ENCODE results near the gene KCNJ1. TPM values are rescaled to one million over a fixed set of nuclear protein-coding genes. Genes with fewer than 3 reads are reported as not detected.

Gene KCNJ1
- total RNA-seq, 2 experiments from 2014 or later, result not detected

GRCh38 chr11:128898580-128899344, 31.7 kb upstream of the KCNJ1 start:
- ChIA-PET CTCF (interaction anchor here (1.0 kb wide), 1 partner anchor 14 kb away, joined by 3 read pairs; no protein-coding TSS in a partner anchor), POLR2A (no interaction called here)
- no peak for DNase-seq
- intact Hi-C loops (cut with micrococcal nuclease), result no loop called here
- no peaks in the 10 kb centered on the region for H3K36me3 Mint-ChIP-seq
- no peaks in the 10 kb centered on the region for H3K4me1 Mint-ChIP-seq (ENCODE audit: low read depth)
- H3K27ac Mint-ChIP-seq, result no peak overlapping the region
- H3K4me3 Mint-ChIP-seq, result no peak overlapping the region
- H3K27me3 Mint-ChIP-seq, result peaks cover 5% of the 10 kb centered on the region
- H3K9me3 Mint-ChIP-seq, result no peaks in the 10 kb centered on the region

GRCh38 chr11:128897826-128898225, 30.7 kb upstream of the KCNJ1 start:
- no peaks in the 10 kb centered on the region for H3K9me3 Mint-ChIP-seq
- DNase-seq, result no peak
- no peak overlapping the region for H3K4me3 Mint-ChIP-seq
- peaks cover 2% of the 10 kb centered on the region for H3K27me3 Mint-ChIP-seq
- no peak overlapping the region for H3K27ac Mint-ChIP-seq
- POLR2A ChIA-PET, result no interaction called here
- H3K4me1 Mint-ChIP-seq (ENCODE audit: low read depth), result no peaks in the 10 kb centered on the region
- H3K36me3 Mint-ChIP-seq, result no peaks in the 10 kb centered on the region
- intact Hi-C loops (cut with micrococcal nuclease), result no loop called here
- CTCF ChIA-PET, result no interaction called here

- CTCF ChIA-PET, result interaction anchor here (6.4 kb wide), 1 partner anchor 9 kb away, joined by 31 read pairs; no protein-coding TSS in a partner anchor
Observed at GRCh38 chr11:128896356-128896755, 29.3 kb upstream of the KCNJ1 start.

GRCh38 chr11:128895526-128895925, 28.4 kb upstream of the KCNJ1 start:
- H3K9me3 Mint-ChIP-seq, result no peaks in the 10 kb centered on the region
- ChIA-PET CTCF (interaction anchor here (1.3 to 6.4 kb wide), 3 partner anchors 10 to 62 kb away, joined by 6 to 31 read pairs (median 13); no protein-coding TSS in a partner anchor), POLR2A (no interaction called here)
- H3K27me3 Mint-ChIP-seq, result peaks cover 14% of the 10 kb centered on the region
- H3K4me3 Mint-ChIP-seq, result no peak overlapping the region
- DNase-seq, result no peak
- peaks cover 3% of the 10 kb centered on the region for H3K4me1 Mint-ChIP-seq (ENCODE audit: low read depth)
- H3K27ac Mint-ChIP-seq, result no peak overlapping the region
- intact Hi-C loops (cut with micrococcal nuclease), result no loop called here
- H3K36me3 Mint-ChIP-seq, result no peaks in the 10 kb centered on the region

More at GRCh38 chr11:128896356-128896755, 29.3 kb upstream of the KCNJ1 start:
- POLR2A ChIA-PET, result no interaction called here
- no peaks in the 10 kb centered on the region for H3K4me1 Mint-ChIP-seq (ENCODE audit: low read depth)
- intact Hi-C loops (cut with micrococcal nuclease), result no loop called here
- no peaks in the 10 kb centered on the region for H3K9me3 Mint-ChIP-seq
- H3K4me3 Mint-ChIP-seq, result no peak overlapping the region
- no peak for DNase-seq
- no peaks in the 10 kb centered on the region for H3K36me3 Mint-ChIP-seq
- H3K27ac Mint-ChIP-seq, result no peak overlapping the region
- peaks cover 10% of the 10 kb centered on the region for H3K27me3 Mint-ChIP-seq

GRCh38 chr11:128894685-128895084, 27.6 kb upstream of the KCNJ1 start:
- ChIA-PET CTCF (interaction anchor here (1.3 to 6.4 kb wide), 4 partner anchors 10 to 63 kb away, joined by 3 to 31 read pairs (median 10); no protein-coding TSS in a partner anchor), POLR2A (no interaction called here)
- peaks cover 18% of the 10 kb centered on the region for H3K27me3 Mint-ChIP-seq
- intact Hi-C loops (cut with micrococcal nuclease), result no loop called here
- H3K36me3 Mint-ChIP-seq, result no peaks in the 10 kb centered on the region
- H3K4me1 Mint-ChIP-seq (ENCODE audit: low read depth), result peaks cover 3% of the 10 kb centered on the region
- no peak for DNase-seq
- no peak overlapping the region for H3K4me3 Mint-ChIP-seq
- H3K27ac Mint-ChIP-seq, result no peak overlapping the region
- H3K9me3 Mint-ChIP-seq, result no peaks in the 10 kb centered on the region

- H3K9me3 Mint-ChIP-seq, result no peaks in the 10 kb centered on the region
- ChIA-PET POLR2A (no interaction called here), CTCF (interaction anchor here (1.3 to 6.4 kb wide), 4 partner anchors 9 to 63 kb away, joined by 3 to 31 read pairs (median 10); no protein-coding TSS in a partner anchor)
- no peak overlapping the region for H3K27ac Mint-ChIP-seq
- no peaks in the 10 kb centered on the region for H3K36me3 Mint-ChIP-seq
- intact Hi-C loops (cut with micrococcal nuclease), result no loop called here
- no peak overlapping the region for H3K4me3 Mint-ChIP-seq
- peaks cover 3% of the 10 kb centered on the region for H3K4me1 Mint-ChIP-seq (ENCODE audit: low read depth)
- no peak for DNase-seq
- H3K27me3 Mint-ChIP-seq, result peaks cover 22% of the 10 kb centered on the region
Observed at GRCh38 chr11:128894286-128894681, 27.2 kb upstream of the KCNJ1 start.

- H3K4me3 Mint-ChIP-seq, result no peak overlapping the region
- H3K27me3 Mint-ChIP-seq, result peaks cover 25% of the 10 kb centered on the region
- ChIA-PET POLR2A (no interaction called here), CTCF (interaction anchor here (1.3 to 6.4 kb wide), 3 partner anchors 9 to 62 kb away, joined by 3 to 31 read pairs (median 13); no protein-coding TSS in a partner anchor)
- H3K36me3 Mint-ChIP-seq, result no peaks in the 10 kb centered on the region
- H3K4me1 Mint-ChIP-seq (ENCODE audit: low read depth), result peaks cover 3% of the 10 kb centered on the region
- intact Hi-C loops (cut with micrococcal nuclease), result no loop called here
- no peaks in the 10 kb centered on the region for H3K9me3 Mint-ChIP-seq
- DNase-seq, result no peak
- no peak overlapping the region for H3K27ac Mint-ChIP-seq
Observed at GRCh38 chr11:128893578-128894285, 26.6 kb upstream of the KCNJ1 start.

- Mint-ChIP-seq H3K4me3 (no peak overlapping the region), H3K27me3 (peaks cover 31% of the 10 kb centered on the region), H3K4me1 (ENCODE audit: low read depth) (peaks cover 3% of the 10 kb centered on the region), H3K27ac (no peak overlapping the region), H3K36me3 (no peaks in the 10 kb centered on the region), H3K9me3 (no peaks in the 10 kb centered on the region)
- ChIA-PET POLR2A (no interaction called here), CTCF (interaction anchor here (1.5 to 6.4 kb wide), 3 partner anchors 8 to 63 kb away, joined by 9 to 31 read pairs (median 13); no protein-coding TSS in a partner anchor)
- no peak for DNase-seq
- intact Hi-C loops (cut with micrococcal nuclease), result no loop called here
Observed at GRCh38 chr11:128892866-128893565, 25.9 kb upstream of the KCNJ1 start.

- H3K36me3 Mint-ChIP-seq, result no peaks in the 10 kb centered on the region
- intact Hi-C loops (cut with micrococcal nuclease), result no loop called here
- CTCF ChIA-PET, result interaction anchor here (1.5 to 6.4 kb wide), 2 partner anchors 14 to 65 kb away, joined by 9 to 31 read pairs; no protein-coding TSS in a partner anchor
- H3K4me3 Mint-ChIP-seq, result no peak overlapping the region
- POLR2A ChIA-PET, result no interaction called here
- no peak for DNase-seq
- H3K9me3 Mint-ChIP-seq, result no peaks in the 10 kb centered on the region
- peaks cover 35% of the 10 kb centered on the region for H3K27me3 Mint-ChIP-seq
- H3K4me1 Mint-ChIP-seq (ENCODE audit: low read depth), result peaks cover 3% of the 10 kb centered on the region
- no peak overlapping the region for H3K27ac Mint-ChIP-seq
Observed at GRCh38 chr11:128891913-128892398, 24.9 kb upstream of the KCNJ1 start.

GRCh38 chr11:128890543-128891368, 23.7 kb upstream of the KCNJ1 start, which contains the start of gene KCNJ5:
Gene KCNJ5, plus strand, starts transcription at chr11:128891356. Its CDS starts 19,918 bp downstream, at chr11:128911274.
- POLR2A ChIA-PET, result no interaction called here

GRCh38 chr11:128890216-128890542, 23.1 kb upstream of the KCNJ1 start:
- no peak overlapping the region for H3K27ac Mint-ChIP-seq
- H3K4me3 Mint-ChIP-seq, result no peak overlapping the region
- peaks cover 3% of the 10 kb centered on the region for H3K4me1 Mint-ChIP-seq (ENCODE audit: low read depth)
- intact Hi-C loops (cut with micrococcal nuclease), result no loop called here
- no peak for DNase-seq
- H3K9me3 Mint-ChIP-seq, result no peaks in the 10 kb centered on the region
- ChIA-PET CTCF (interaction anchor here (1.0 to 6.4 kb wide), 4 partner anchors 8 to 67 kb away, joined by 3 to 31 read pairs (median 5); no protein-coding TSS in a partner anchor), POLR2A (no interaction called here)
- peaks cover 41% of the 10 kb centered on the region for H3K27me3 Mint-ChIP-seq
- H3K36me3 Mint-ChIP-seq, result no peaks in the 10 kb centered on the region

More at GRCh38 chr11:128890543-128891368, 23.7 kb upstream of the KCNJ1 start, which contains the start of gene KCNJ5:
- H3K4me3 Mint-ChIP-seq, result peak within 1 kb of the TSS; percentile 63
- CTCF ChIA-PET, result interaction anchor here (1.0 to 6.4 kb wide), 4 partner anchors 9 to 66 kb away, joined by 3 to 31 read pairs (median 5); no protein-coding TSS in a partner anchor
- no peak for DNase-seq
- H3K36me3 Mint-ChIP-seq, result no peaks in the 10 kb centered on the region
- intact Hi-C loops (cut with micrococcal nuclease), result no loop called here
- H3K27me3 Mint-ChIP-seq, result peaks cover 38% of the 10 kb centered on the region
- H3K27ac Mint-ChIP-seq, result no peak within 1 kb of the TSS
- H3K9me3 Mint-ChIP-seq, result no peaks in the 10 kb centered on the region
- peaks cover 3% of the 10 kb centered on the region for H3K4me1 Mint-ChIP-seq (ENCODE audit: low read depth)

All from activated CD4-positive, alpha-beta memory T cell treated with anti-CD3 and anti-CD28 coated beads for 36 hours (primary cell).